ENCODE measurements around the gene GNMT. TPM values are rescaled to one million over a fixed set of nuclear protein-coding genes. Genes with fewer than 3 reads are reported as not detected.
A peak's percentile ranks its signal among the peaks of the same experiment; 100 is the strongest.
"Not testable (repeated sequence)": the region's sequence is repeated elsewhere in the genome, so short reads cannot be mapped to it uniquely, and the experiment has no call there.

The GNMT gene
- total and polyA plus RNA-seq, 2 experiments from 2014 or later, result 4.4 to 16.2 TPM

DNA sequence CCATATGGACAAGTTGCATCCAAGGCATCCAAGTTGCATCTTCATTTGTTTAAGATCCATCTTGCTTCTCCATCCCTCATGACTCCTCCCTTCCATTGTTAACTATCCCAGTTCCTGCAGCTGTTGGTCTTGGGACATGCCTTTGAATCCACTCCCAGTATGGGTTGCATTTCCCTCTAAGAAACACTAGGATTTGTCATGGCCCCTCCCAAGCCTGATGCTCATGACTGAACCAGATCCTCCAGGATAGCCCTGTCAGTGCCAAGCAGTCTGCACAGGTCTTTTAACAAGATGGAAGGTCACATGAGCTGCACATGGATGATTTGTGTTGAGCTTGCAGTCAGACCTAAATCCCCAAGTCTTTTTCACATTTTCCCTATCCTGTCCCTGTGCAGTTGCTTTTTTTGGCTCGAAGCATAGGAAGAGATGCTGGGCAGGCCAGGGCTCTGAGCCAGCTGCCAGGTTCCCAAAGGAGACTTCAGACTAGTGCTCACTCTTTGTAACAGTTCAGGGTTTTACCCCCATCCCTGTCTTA lies 28.0 kb downstream of the GNMT start:
- Histone ChIP-seq H2AFZ (no peak overlapping the region), H3K9me2 (replicated peaks; ENCODE audit: insufficient read depth) (no peaks in the 10 kb centered on the region), H3K36me3 (replicated peaks; ENCODE audit: insufficient read depth, low read depth) (no peaks in the 10 kb centered on the region), H4K20me1 (ENCODE audit: insufficient read depth, poor library complexity, severe bottlenecking) (peaks cover 3% of the 10 kb centered on the region), H3K27ac (no peak overlapping the region), H3K9me3 (ENCODE audit: low read depth) (no peaks in the 10 kb centered on the region), H3K4me3 (no peak overlapping the region), H3K27me3 (no peaks in the 10 kb centered on the region), H3K4me2 (no peak overlapping the region), H3K4me1 (ENCODE audit: insufficient read depth) (peaks cover 12% of the 10 kb centered on the region), H3K79me2 (peaks cover 52% of the 10 kb centered on the region)
- TF ChIP-seq EZH2phosphoT487 (IDR thresholded peaks at IDR 0.05; ENCODE audit: low read depth, severe bottlenecking, unreplicated experiment), result no peak
- no peak for TF ChIP-seq CTCF (IDR thresholded peaks at IDR 0.05; ENCODE audit: poor library complexity)
- no peak for TF ChIP-seq EZH2 (IDR thresholded peaks at IDR 0.05; ENCODE audit: borderline replicate concordance)
- no peak for DNase-seq (ENCODE audit: low spot score)
- WGBS (ENCODE audit: low lambda C conversion rate, missing lambda C conversion rate), result 85% methylated on average over 1 of the region's 1 CpG

- 85% methylated on average over 5 of the region's 5 CpGs for WGBS (ENCODE audit: low lambda C conversion rate, missing lambda C conversion rate)
- TF ChIP-seq CTCF (IDR thresholded peaks at IDR 0.05; ENCODE audit: poor library complexity) (no peak), EZH2 (IDR thresholded peaks at IDR 0.05; ENCODE audit: borderline replicate concordance) (no peak), EZH2phosphoT487 (IDR thresholded peaks at IDR 0.05; ENCODE audit: low read depth, severe bottlenecking, unreplicated experiment) (no peak)
- H3K4me2 ChIP-seq, result no peak overlapping the region
- H3K4me1 ChIP-seq (ENCODE audit: insufficient read depth), result peaks cover 10% of the 10 kb centered on the region
- no peak overlapping the region for H3K4me3 ChIP-seq
- peak overlapping the region; percentile 55 for H3K27ac ChIP-seq
- no peaks in the 10 kb centered on the region for H3K9me2 ChIP-seq (replicated peaks; ENCODE audit: insufficient read depth)
- H3K79me2 ChIP-seq, result peaks cover 62% of the 10 kb centered on the region
- peaks cover 3% of the 10 kb centered on the region for H4K20me1 ChIP-seq (ENCODE audit: insufficient read depth, poor library complexity, severe bottlenecking)
- no peak overlapping the region for H2AFZ ChIP-seq
- no peaks in the 10 kb centered on the region for H3K27me3 ChIP-seq
- DNase-seq (ENCODE audit: low spot score), result peak; percentile 63
- H3K9me3 ChIP-seq (ENCODE audit: low read depth), result no peaks in the 10 kb centered on the region
- no peaks in the 10 kb centered on the region for H3K36me3 ChIP-seq (replicated peaks; ENCODE audit: insufficient read depth, low read depth)
These were observed 29.4 kb downstream of the GNMT start for GRCh38 chr6:42989923-42990322.

DNA sequence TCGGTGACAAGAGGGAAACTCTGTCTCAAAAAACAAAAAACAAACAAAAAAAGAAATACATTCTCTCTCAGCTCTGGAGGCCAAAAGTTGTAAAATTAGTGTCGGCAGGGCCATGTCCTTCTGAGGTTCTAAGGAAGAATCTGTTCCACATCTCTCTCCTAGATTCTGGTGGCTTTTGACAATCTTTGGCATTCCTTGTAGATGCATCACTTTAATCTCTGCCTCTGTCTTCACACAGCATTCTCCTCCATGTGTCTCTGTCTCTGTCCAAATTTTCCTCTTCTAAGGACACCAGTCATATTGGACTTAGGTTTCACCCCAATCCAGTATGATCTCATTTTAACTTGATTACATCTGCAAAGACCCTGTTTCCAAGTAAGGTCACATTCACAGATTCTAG lies 32.9 kb downstream of the GNMT start:
- no peaks in the 10 kb centered on the region for H4K20me1 ChIP-seq (ENCODE audit: insufficient read depth, poor library complexity, severe bottlenecking)
- TF ChIP-seq EZH2phosphoT487 (IDR thresholded peaks at IDR 0.05; ENCODE audit: low read depth, severe bottlenecking, unreplicated experiment), result no peak
- TF ChIP-seq EZH2 (IDR thresholded peaks at IDR 0.05; ENCODE audit: borderline replicate concordance), result no peak
- no peak for TF ChIP-seq CTCF (IDR thresholded peaks at IDR 0.05; ENCODE audit: poor library complexity)
- no peak overlapping the region for H3K4me2 ChIP-seq
- no peaks in the 10 kb centered on the region for H3K36me3 ChIP-seq (replicated peaks; ENCODE audit: insufficient read depth, low read depth)
- H3K27ac ChIP-seq, result no peak overlapping the region
- H3K9me2 ChIP-seq (replicated peaks; ENCODE audit: insufficient read depth), result no peaks in the 10 kb centered on the region
- no peaks in the 10 kb centered on the region for H3K27me3 ChIP-seq
- H3K4me1 ChIP-seq (ENCODE audit: insufficient read depth), result no peaks in the 10 kb centered on the region
- whole genome bisulfite sequencing (ENCODE audit: low lambda C conversion rate, missing lambda C conversion rate), result 97% methylated on average over 2 of the region's 2 CpGs
- H3K79me2 ChIP-seq, result peaks cover 51% of the 10 kb centered on the region
- no peak overlapping the region for H3K4me3 ChIP-seq
- H2AFZ ChIP-seq, result no peak overlapping the region
- H3K9me3 ChIP-seq (ENCODE audit: low read depth), result no peaks in the 10 kb centered on the region
- no peak for DNase-seq (ENCODE audit: low spot score)

DNA sequence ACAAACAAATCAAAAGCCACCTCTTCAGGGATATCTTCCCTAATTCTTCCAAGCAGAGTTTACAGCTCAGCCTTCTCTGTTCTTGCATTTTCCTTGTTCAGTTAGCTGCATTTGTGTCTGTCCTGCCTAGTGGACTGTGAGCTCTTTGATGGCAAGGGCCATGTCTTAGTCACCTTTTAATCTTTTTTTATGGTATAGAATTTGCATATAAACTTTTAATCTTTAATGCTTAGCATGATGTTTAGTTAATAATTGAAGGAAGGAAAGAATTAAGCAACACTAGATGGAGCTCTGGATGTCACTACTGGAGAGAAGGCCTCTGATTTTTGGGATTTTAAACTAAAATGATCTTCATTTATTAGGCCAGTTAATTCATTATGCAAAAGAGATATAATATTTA lies 36.0 kb downstream of the GNMT start:
- no peak overlapping the region for H2AFZ ChIP-seq
- DNase-seq (ENCODE audit: low spot score), result no peak
- no peaks in the 10 kb centered on the region for H3K27me3 ChIP-seq
- no peaks in the 10 kb centered on the region for H3K9me2 ChIP-seq (replicated peaks; ENCODE audit: insufficient read depth)
- peaks cover 38% of the 10 kb centered on the region for H3K79me2 ChIP-seq
- H3K4me1 ChIP-seq (ENCODE audit: insufficient read depth), result no peaks in the 10 kb centered on the region
- H3K4me2 ChIP-seq, result no peak overlapping the region
- no peak overlapping the region for H3K27ac ChIP-seq
- no peaks in the 10 kb centered on the region for H3K9me3 ChIP-seq (ENCODE audit: low read depth)
- no peak overlapping the region for H3K4me3 ChIP-seq
- H3K36me3 ChIP-seq (replicated peaks; ENCODE audit: insufficient read depth, low read depth), result no peaks in the 10 kb centered on the region
- H4K20me1 ChIP-seq (ENCODE audit: insufficient read depth, poor library complexity, severe bottlenecking), result no peaks in the 10 kb centered on the region
- TF ChIP-seq EZH2 (IDR thresholded peaks at IDR 0.05; ENCODE audit: borderline replicate concordance) (no peak), CTCF (IDR thresholded peaks at IDR 0.05; ENCODE audit: poor library complexity) (no peak), EZH2phosphoT487 (IDR thresholded peaks at IDR 0.05; ENCODE audit: low read depth, severe bottlenecking, unreplicated experiment) (no peak)

GRCh38 chr6:42998205-42998604 lies 37.7 kb downstream of the GNMT start:
- not testable (repeated sequence) for H2AFZ ChIP-seq; H3K36me3 ChIP-seq (replicated peaks; ENCODE audit: insufficient read depth, low read depth); H3K4me3 ChIP-seq; DNase-seq (ENCODE audit: low spot score); H3K4me1 ChIP-seq (ENCODE audit: insufficient read depth); H3K9me2 ChIP-seq (replicated peaks; ENCODE audit: insufficient read depth); H3K27ac ChIP-seq; H4K20me1 ChIP-seq (ENCODE audit: insufficient read depth, poor library complexity, severe bottlenecking); H3K9me3 ChIP-seq (ENCODE audit: low read depth); H3K4me2 ChIP-seq; H3K27me3 ChIP-seq
- 97% methylated on average over 9 of the region's 9 CpGs for WGBS (ENCODE audit: low lambda C conversion rate, missing lambda C conversion rate)
- peaks cover 27% of the 10 kb centered on the region for H3K79me2 ChIP-seq
